Bronchial epithelial cell (primary cell): Measurements from ENCODE around the gene PPP1R12B. TPM values are rescaled to one million over a fixed set of nuclear protein-coding genes. Genes with fewer than 3 reads are reported as not detected.

Source experiments
- DNase-seq: peaks from one replicate; pipeline ENCODE4 v3.0.0-alpha.2; 2010; ENCODE audit warnings: low read depth
- FAIRE-seq: peaks from 2 replicates; lab custom pipeline; 2011; peaks lifted over from hg19 to GRCh38; lab: Jason Lieb, UNC
- H3K27me3 ChIP-seq: 2 replicates; pipeline ENCODE4 v1.5.1; 2011; ENCODE audit warnings: low read length; ENCODE audit not compliant: control insufficient read depth, insufficient read depth
- H3K36me3 ChIP-seq: 2 replicates; pipeline ENCODE4 v1.5.1; 2011; ENCODE audit warnings: low read length; ENCODE audit not compliant: control insufficient read depth, insufficient read depth
- H3K4me3 ChIP-seq: 2 replicates; pipeline ENCODE4 v1.5.1; 2011; ENCODE audit warnings: mild to moderate bottlenecking, low read depth, low read length, control low read depth
- CTCF ChIP-seq: IDR thresholded peaks from 2 replicates; pipeline ENCODE4 v1.5.1; 2011; ENCODE audit warnings: mild to moderate bottlenecking, moderate library complexity, low read length, control low read depth, inconsistent platforms; ENCODE audit not compliant: insufficient read depth, severe bottlenecking
- total RNA-seq: library from RNA; depleted of rRNA; stranded (reverse); fragments of >200 nt; gene quantifications from 2 replicates; pipeline ENCODE4 v1.2.1, GENCODE V29; 2014

PPP1R12B gene
- total RNA-seq, 1 donor from 2014 or later = 8.7 TPM

- TF ChIP-seq CTCF = no peak
Measured at GRCh38 chr1:202317941-202318925, 30.3 kb upstream of the PPP1R12B start.

GRCh38 chr1:202319381-202320080 lies 29.0 kb upstream of the PPP1R12B start:
- Histone ChIP-seq H3K4me3 (no peak overlapping the region), H3K27me3 (no peaks in the 10 kb centered on the region), H3K36me3 (no peaks in the 10 kb centered on the region)
- no peak for DNase-seq
- no peak for TF ChIP-seq CTCF
- no peak for FAIRE-seq

More at GRCh38 chr1:202317941-202318925, 30.3 kb upstream of the PPP1R12B start:
- Histone ChIP-seq H3K4me3 (no peak overlapping the region), H3K36me3 (no peaks in the 10 kb centered on the region), H3K27me3 (no peaks in the 10 kb centered on the region)
- DNase-seq (no peak), FAIRE-seq (no peak)

DNA sequence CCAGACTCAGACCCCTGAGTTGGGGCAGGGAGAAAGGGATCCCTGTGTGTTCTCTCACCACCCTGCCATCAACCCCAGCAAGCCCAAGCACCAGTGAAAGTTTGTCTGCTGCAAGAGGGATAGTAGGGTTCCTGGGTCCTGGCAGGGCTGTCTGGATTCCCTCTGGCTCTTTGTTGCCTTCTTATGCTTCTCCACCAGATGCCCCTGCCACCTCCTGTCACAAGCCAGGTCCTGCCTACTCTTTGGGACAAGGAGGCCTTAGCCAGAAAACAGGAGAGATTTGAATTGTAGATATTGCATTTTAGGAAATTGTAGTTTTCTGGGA lies 28.5 kb upstream of the PPP1R12B start:
- Histone ChIP-seq H3K4me3 (no peak overlapping the region), H3K27me3 (no peaks in the 10 kb centered on the region), H3K36me3 (no peaks in the 10 kb centered on the region)
- FAIRE-seq (no peak), DNase-seq (no peak)
- TF ChIP-seq CTCF = no peak

GRCh38 chr1:202323731-202324130 lies 24.8 kb upstream of the PPP1R12B start:
- H3K27me3 ChIP-seq = no peaks in the 10 kb centered on the region
- DNase-seq = no peak
- TF ChIP-seq CTCF = no peak
- no peak for FAIRE-seq
- H3K4me3 ChIP-seq = no peak overlapping the region
- H3K36me3 ChIP-seq = no peaks in the 10 kb centered on the region

DNA sequence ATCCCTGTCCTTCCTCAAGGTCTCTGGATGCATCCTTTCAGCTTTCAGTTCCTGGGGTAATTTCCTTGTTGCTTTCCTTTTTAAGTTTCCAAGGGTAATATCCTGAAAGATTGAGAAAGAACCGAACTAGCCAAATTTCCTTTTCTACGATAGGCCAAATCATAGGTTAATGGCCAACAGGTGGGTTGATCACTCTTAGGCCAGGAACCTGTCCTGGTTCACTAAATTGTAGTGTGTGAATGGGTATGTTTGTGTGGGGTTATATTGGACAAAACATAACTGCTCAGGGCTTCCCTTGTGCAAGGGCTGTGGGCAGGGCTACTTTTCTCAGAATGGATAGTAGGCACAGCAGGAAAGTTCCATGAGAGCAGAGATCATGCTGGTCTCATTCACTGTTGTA lies 23.9 kb upstream of the PPP1R12B start:
- FAIRE-seq = no peak
- H3K36me3 ChIP-seq = no peaks in the 10 kb centered on the region
- no peak for TF ChIP-seq CTCF
- no peaks in the 10 kb centered on the region for H3K27me3 ChIP-seq
- H3K4me3 ChIP-seq = no peak overlapping the region
- DNase-seq = no peak
